Natural killer cell (primary cell): ENCODE measurements around the gene PRMT3. TPM values are rescaled to one million over a fixed set of nuclear protein-coding genes. Genes with fewer than 3 reads are reported as not detected.

Experiments used
- ATAC-seq, 3 donors: fragments of 150-1000 bp in 2 of 3; fragments of 200-7000 bp in 1 of 3; cut with Tn5 transposase; 1 replicate in 1 of 3; 2 replicates in 2 of 3; pipeline ENCODE4 v1.10.0; 2021; ENCODE audit warnings: mild to moderate bottlenecking in 2 of 3, moderate library complexity in 2 of 3
- DNase-seq, 2 donors: peaks; one replicate each; pipeline versions ENCODE4 v3.0.0 to v3.0.0-alpha.2; 2013 to 2021; ENCODE audit warnings: mixed read lengths in 1 of 2
- H3K27ac ChIP-seq: one replicate; pipeline ENCODE4 v1.5.1; 2013; ENCODE audit warnings: mild to moderate bottlenecking, low read length
- H3K27me3 ChIP-seq: one replicate; pipeline ENCODE4 v1.6.1; 2013; ENCODE audit warnings: low read length; ENCODE audit not compliant: control insufficient read depth, insufficient read depth
- H3K36me3 ChIP-seq: one replicate; pipeline ENCODE4 v1.6.1; 2013; ENCODE audit warnings: low read length; ENCODE audit not compliant: control insufficient read depth, insufficient read depth
- H3K4me1 ChIP-seq: one replicate; pipeline ENCODE4 v1.6.1; 2013; ENCODE audit warnings: low read length; ENCODE audit not compliant: control insufficient read depth, insufficient read depth
- H3K4me3 ChIP-seq: one replicate; pipeline ENCODE4 v1.5.1; 2013; ENCODE audit warnings: low read length
- H3K9me3 ChIP-seq: one replicate; pipeline ENCODE4 v1.6.1; 2013; ENCODE audit warnings: low read length; ENCODE audit not compliant: control insufficient read depth, insufficient read depth
- H3K27ac Mint-ChIP-seq, 2 donors: one replicate each; pipeline ENCODE4 v1.8.0; 2022; ENCODE audit warnings: mild to moderate bottlenecking in 2 of 2, mixed read lengths in 2 of 2, moderate library complexity in 1 of 2
- H3K27me3 Mint-ChIP-seq, 2 donors: one replicate each; pipeline ENCODE4 v1.8.0; 2022; ENCODE audit warnings: low read depth in 2 of 2, mixed read lengths in 2 of 2
- H3K36me3 Mint-ChIP-seq: one replicate; pipeline ENCODE4 v1.8.0; 2022; ENCODE audit warnings: mixed read lengths
- H3K4me1 Mint-ChIP-seq, 2 donors: one replicate each; pipeline ENCODE4 v1.8.0; 2022; ENCODE audit warnings: mixed read lengths in 2 of 2
- H3K4me3 Mint-ChIP-seq: one replicate; pipeline ENCODE4 v1.8.0; 2022; ENCODE audit warnings: mild to moderate bottlenecking, moderate library complexity, mixed read lengths
- H3K9me3 Mint-ChIP-seq, 2 donors: one replicate each; pipeline ENCODE4 v1.8.0; 2022; ENCODE audit warnings: mixed read lengths in 2 of 2
- WGBS: methylation state at CpG from one replicate; pipeline ENCODE4 v1.1.7; 2013; ENCODE audit warnings: missing lambda C conversion rate; ENCODE audit not compliant: insufficient coverage; 5-methylcytosine and 5-hydroxymethylcytosine counted together
- intact Hi-C: fragments of 100-400 bp; cut with micrococcal nuclease; formaldehyde crosslinking; loops from one replicate; pipeline ENCODE4 v1.14.2; 2022
- total RNA-seq, 4 donors: library from RNA; stranded (reverse); fragments of 120-200 nt in 1 of 4; gene quantifications; one replicate each; pipeline versions ENCODE4 v1.2.3 to v1.2.4, GENCODE V29; 2013 to 2022
- TF ChIP-seq, protein P1 (sequence below): fragments of 200-600 bp; IDR thresholded peaks from one replicate; pipeline ENCODE4 v1.8.0; 2022; ENCODE audit warnings: antibody characterized with exemption

Gene PRMT3
- total RNA-seq, 3 donors from 2014 or later (not counting 1 experiment from before 2014, with no cell fraction given): 10.4 to 12.4 (median 12.1) TPM

DNA sequence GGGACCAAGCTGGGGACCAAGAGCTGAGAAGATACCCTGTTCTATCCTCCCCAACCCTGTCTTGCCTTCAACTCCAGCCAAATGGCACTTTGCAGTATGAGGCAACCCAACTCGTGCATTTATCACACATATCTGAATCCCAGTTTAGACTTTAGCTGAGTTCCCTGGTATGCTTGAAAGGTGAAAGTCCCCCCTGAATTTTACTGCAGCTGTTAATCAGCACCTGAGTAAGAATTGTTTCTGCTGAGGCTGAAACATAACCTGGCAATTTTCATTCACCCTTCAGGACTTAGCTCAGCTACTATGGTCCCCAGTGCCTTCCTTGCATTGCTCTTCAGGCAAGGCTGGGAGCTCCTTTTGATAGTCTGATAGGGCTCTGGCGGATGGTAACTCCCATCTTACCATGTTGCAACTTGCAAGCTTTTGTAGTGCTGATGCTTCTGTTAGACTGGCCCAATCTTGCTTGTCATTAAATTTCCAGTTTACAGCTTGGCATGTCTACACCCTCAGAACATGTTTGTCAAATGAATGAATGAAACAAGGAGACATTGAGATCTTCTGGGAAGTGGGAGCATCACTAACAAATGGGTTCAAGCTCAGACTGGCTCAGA is 147.9 kb downstream of the PRMT3 start:
- no peaks in the 10 kb centered on the region for H3K27me3 ChIP-seq
- H3K27ac ChIP-seq: no peak overlapping the region
- 38% methylated on average over 2 of the region's 2 CpGs for WGBS
- TF ChIP-seq, protein P1, sequence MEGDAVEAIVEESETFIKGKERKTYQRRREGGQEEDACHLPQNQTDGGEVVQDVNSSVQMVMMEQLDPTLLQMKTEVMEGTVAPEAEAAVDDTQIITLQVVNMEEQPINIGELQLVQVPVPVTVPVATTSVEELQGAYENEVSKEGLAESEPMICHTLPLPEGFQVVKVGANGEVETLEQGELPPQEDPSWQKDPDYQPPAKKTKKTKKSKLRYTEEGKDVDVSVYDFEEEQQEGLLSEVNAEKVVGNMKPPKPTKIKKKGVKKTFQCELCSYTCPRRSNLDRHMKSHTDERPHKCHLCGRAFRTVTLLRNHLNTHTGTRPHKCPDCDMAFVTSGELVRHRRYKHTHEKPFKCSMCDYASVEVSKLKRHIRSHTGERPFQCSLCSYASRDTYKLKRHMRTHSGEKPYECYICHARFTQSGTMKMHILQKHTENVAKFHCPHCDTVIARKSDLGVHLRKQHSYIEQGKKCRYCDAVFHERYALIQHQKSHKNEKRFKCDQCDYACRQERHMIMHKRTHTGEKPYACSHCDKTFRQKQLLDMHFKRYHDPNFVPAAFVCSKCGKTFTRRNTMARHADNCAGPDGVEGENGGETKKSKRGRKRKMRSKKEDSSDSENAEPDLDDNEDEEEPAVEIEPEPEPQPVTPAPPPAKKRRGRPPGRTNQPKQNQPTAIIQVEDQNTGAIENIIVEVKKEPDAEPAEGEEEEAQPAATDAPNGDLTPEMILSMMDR: no peak
- H3K4me3 Mint-ChIP-seq: no peak overlapping the region
- H3K36me3 ChIP-seq: no peaks in the 10 kb centered on the region
- no peak overlapping the region for H3K4me3 ChIP-seq
- no peak overlapping the region for H3K27ac Mint-ChIP-seq
- peaks cover 9 to 24% of the 10 kb centered on the region in 2 donors for H3K27me3 Mint-ChIP-seq
- no peaks in the 10 kb centered on the region for H3K36me3 Mint-ChIP-seq
- intact Hi-C loops: no loop called here
- H3K9me3 Mint-ChIP-seq: peaks cover 7 to 8% of the 10 kb centered on the region in 2 donors
- H3K9me3 ChIP-seq: no peaks in the 10 kb centered on the region
- no peaks in the 10 kb centered on the region for H3K4me1 Mint-ChIP-seq
- DNase-seq: no peak
- no peaks in the 10 kb centered on the region for H3K4me1 ChIP-seq
- ATAC-seq: no peak

DNA sequence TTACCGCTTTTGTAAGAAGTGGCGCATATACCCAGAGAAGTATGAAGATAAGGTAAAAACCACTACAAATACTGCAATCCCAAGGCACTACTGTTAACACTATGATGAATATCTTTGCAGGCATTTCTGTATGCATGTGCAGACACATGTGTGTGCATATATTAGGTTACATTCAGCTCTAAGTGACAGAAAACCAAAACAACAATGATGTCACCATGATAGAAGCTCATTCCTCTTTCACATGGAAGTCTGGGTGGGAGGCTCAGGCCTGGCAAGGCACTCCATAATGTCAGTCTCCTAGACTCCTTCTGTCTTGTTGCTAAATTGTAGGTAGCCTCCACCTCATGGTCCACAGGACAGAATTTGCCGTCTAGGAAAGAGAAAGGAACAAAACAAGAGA is 148.8 kb downstream of the PRMT3 start:
- Mint-ChIP-seq H3K4me1 (no peaks in the 10 kb centered on the region), H3K4me3 (no peak overlapping the region), H3K36me3 (no peaks in the 10 kb centered on the region), H3K27me3 (peaks cover 9 to 21% of the 10 kb centered on the region in 2 donors), H3K9me3 (peaks cover 7 to 8% of the 10 kb centered on the region in 2 donors), H3K27ac (no peak overlapping the region)
- no peak for DNase-seq
- no peaks in the 10 kb centered on the region for H3K9me3 ChIP-seq
- no peaks in the 10 kb centered on the region for H3K27me3 ChIP-seq
- intact Hi-C loops: no loop called here
- H3K4me1 ChIP-seq: no peaks in the 10 kb centered on the region
- no peak for ATAC-seq
- no peak overlapping the region for H3K27ac ChIP-seq
- H3K36me3 ChIP-seq: no peaks in the 10 kb centered on the region
- WGBS: 75% methylated on average over 1 of the region's 3 CpGs
- H3K4me3 ChIP-seq: no peak overlapping the region
- TF ChIP-seq, protein P1: no peak

DNA sequence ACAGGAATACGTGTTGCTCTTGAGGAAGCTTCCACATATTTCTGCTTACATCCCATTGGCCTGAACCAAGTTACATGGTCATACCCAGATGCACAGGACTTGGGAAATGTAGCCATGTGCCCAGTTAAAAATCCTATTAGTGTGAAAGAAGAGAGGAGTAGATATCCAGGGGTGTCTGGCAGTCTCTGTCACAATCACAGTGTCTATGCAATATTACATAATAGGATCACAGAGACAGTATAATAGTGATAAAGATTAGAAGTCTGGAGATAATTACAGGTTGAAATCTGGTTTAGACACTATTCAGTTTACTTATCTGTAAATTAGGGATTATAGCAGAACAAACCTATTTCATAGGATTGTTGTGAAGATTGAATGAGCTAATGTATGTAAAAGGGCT is 149.3 kb downstream of the PRMT3 start:
- Histone ChIP-seq H3K36me3 (no peaks in the 10 kb centered on the region), H3K4me3 (no peak overlapping the region), H3K27ac (no peak overlapping the region), H3K9me3 (no peaks in the 10 kb centered on the region), H3K27me3 (no peaks in the 10 kb centered on the region), H3K4me1 (no peaks in the 10 kb centered on the region)
- ATAC-seq: no peak
- intact Hi-C loops: no loop called here
- no peak overlapping the region for H3K4me3 Mint-ChIP-seq
- H3K27me3 Mint-ChIP-seq: peaks cover 9 to 21% of the 10 kb centered on the region in 2 donors
- WGBS: 60% methylated on average over 1 of the region's 1 CpG
- H3K36me3 Mint-ChIP-seq: no peaks in the 10 kb centered on the region
- TF ChIP-seq, protein P1: no peak
- H3K27ac Mint-ChIP-seq: no peak overlapping the region
- DNase-seq: no peak
- H3K9me3 Mint-ChIP-seq: peaks cover 7 to 8% of the 10 kb centered on the region in 2 donors
- no peaks in the 10 kb centered on the region for H3K4me1 Mint-ChIP-seq

DNA sequence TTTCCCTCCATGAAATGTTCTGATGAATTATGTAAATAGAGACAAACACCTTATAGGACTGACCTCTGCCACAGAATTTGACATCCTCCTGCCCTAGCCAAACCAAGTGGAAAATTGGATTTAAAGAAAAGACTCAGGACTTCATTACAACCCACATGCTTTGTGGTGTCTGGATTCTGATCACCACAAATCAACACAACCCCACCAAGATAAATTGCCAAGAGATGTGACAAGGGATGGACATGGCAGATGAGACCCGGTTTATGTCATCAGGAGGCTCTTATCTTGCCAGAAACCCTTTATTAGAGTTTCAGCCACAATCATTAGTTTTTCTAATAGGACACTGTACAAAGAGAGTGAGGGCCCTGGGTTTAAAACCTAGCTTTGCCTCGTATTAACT is 154.0 kb downstream of the PRMT3 start:
- DNase-seq (no peak), ATAC-seq (no peak)
- no peaks in the 10 kb centered on the region for H3K4me1 Mint-ChIP-seq
- TF ChIP-seq, protein P1: no peak
- Histone ChIP-seq H3K4me3 (no peak overlapping the region), H3K9me3 (no peaks in the 10 kb centered on the region), H3K36me3 (no peaks in the 10 kb centered on the region), H3K27ac (no peak overlapping the region), H3K4me1 (no peaks in the 10 kb centered on the region), H3K27me3 (no peaks in the 10 kb centered on the region)
- WGBS: 86% methylated on average over 1 of the region's 2 CpGs
- intact Hi-C loops: no loop called here
- no peak overlapping the region for H3K27ac Mint-ChIP-seq
- no peak overlapping the region for H3K4me3 Mint-ChIP-seq
- peaks cover 4 to 7% of the 10 kb centered on the region in 2 donors for H3K27me3 Mint-ChIP-seq
- no peaks in the 10 kb centered on the region for H3K36me3 Mint-ChIP-seq
- H3K9me3 Mint-ChIP-seq: peaks cover 6 to 7% of the 10 kb centered on the region in 2 donors
